ENCODE measurements around the gene PIK3R3. TPM values are rescaled to one million over a fixed set of nuclear protein-coding genes. Genes with fewer than 3 reads are reported as not detected.

PIK3R3 gene
- total and polyA plus RNA-seq, 12 donors: 15.4 to 54.5 (median 34.0) TPM

DNA sequence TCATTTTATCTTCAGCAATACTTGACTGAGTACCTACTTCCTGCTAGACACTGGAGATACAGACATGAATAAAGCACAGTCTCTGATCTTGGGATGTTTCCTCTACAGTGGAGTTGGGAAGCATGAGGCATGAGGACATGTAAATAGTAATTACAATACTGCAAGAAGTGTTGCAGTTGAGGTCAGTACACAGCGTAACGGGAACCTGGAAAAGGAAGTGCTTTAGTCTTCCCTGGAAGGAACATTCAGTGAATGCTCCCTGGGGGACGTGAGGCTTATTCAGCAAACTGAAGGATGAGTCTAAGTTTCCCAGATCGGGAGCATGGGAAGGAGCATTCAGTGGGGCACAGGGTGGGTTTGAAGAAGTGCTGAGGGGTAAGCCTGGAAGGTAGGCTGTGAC, 112.4 kb downstream of the PIK3R3 start:
- 33 to 65% methylated on average over 4 of the region's 4 CpGs for WGBS, 2 donors
- DNase-seq (no peak), ATAC-seq (peak in 4 of 8 donors; percentile 16 to 64 (median 28))
- peaks cover 0 to 37% (median 23%) of the 10 kb centered on the region in 9 donors for H3K36me3 ChIP-seq
- TF ChIP-seq, protein P1, sequence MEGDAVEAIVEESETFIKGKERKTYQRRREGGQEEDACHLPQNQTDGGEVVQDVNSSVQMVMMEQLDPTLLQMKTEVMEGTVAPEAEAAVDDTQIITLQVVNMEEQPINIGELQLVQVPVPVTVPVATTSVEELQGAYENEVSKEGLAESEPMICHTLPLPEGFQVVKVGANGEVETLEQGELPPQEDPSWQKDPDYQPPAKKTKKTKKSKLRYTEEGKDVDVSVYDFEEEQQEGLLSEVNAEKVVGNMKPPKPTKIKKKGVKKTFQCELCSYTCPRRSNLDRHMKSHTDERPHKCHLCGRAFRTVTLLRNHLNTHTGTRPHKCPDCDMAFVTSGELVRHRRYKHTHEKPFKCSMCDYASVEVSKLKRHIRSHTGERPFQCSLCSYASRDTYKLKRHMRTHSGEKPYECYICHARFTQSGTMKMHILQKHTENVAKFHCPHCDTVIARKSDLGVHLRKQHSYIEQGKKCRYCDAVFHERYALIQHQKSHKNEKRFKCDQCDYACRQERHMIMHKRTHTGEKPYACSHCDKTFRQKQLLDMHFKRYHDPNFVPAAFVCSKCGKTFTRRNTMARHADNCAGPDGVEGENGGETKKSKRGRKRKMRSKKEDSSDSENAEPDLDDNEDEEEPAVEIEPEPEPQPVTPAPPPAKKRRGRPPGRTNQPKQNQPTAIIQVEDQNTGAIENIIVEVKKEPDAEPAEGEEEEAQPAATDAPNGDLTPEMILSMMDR (IDR thresholded peaks at IDR 0.05): no peak
- no peaks in the 10 kb centered on the region for H3K27me3 ChIP-seq
- no peak overlapping the region for H3K4me3 ChIP-seq
- no peak overlapping the region for H3K27ac ChIP-seq
- intact Hi-C loops (cut with DNase I): loop anchor here in 1 of 10 donors (10.0 kb wide), 2 partner anchors 105 to 335 kb away; partner anchors contain the start of genes GPBP1L1 and TMEM69
- H3K4me1 ChIP-seq: peaks cover 0 to 37% (median 16%) of the 10 kb centered on the region in 9 donors
- no peaks in the 10 kb centered on the region for H3K9me3 ChIP-seq

DNA sequence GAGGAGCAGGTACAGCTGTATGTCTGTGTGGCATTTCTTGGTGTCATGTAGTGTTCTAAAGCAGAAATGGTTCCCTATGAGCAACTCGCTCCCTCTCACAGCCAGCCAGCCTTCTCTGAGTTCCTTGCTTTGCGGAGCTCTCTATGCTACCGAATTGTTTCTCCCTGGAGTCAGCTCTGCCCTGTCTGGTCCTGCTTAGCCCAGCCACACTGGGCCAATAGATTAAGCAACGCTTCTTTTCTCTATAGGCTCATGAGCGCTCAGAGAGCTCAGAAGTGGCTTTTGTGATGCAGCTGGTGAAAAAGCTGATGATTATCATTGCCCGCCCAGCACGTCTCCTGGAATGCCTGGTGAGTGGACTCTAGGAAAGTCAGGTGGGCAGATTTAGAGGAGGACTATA, 113.1 kb downstream of the PIK3R3 start:
- Histone ChIP-seq H3K27me3 (no peaks in the 10 kb centered on the region), H3K27ac (peak overlapping the region in 4 of 10 donors; percentile 1 to 51 (median 22)), H3K36me3 (peaks cover 0 to 30% (median 20%) of the 10 kb centered on the region in 9 donors), H3K4me3 (no peak overlapping the region), H3K4me1 (peaks cover 0 to 37% (median 16%) of the 10 kb centered on the region in 9 donors), H3K9me3 (no peaks in the 10 kb centered on the region)
- WGBS, 2 donors: 88 to 92% methylated on average over 7 of the region's 7 CpGs
- ATAC-seq (peak in 1 of 8 donors; percentile 7), DNase-seq (no peak)
- intact Hi-C loops (cut with DNase I): no loop called here
- TF ChIP-seq, protein P1 (IDR thresholded peaks at IDR 0.05): no peak

DNA sequence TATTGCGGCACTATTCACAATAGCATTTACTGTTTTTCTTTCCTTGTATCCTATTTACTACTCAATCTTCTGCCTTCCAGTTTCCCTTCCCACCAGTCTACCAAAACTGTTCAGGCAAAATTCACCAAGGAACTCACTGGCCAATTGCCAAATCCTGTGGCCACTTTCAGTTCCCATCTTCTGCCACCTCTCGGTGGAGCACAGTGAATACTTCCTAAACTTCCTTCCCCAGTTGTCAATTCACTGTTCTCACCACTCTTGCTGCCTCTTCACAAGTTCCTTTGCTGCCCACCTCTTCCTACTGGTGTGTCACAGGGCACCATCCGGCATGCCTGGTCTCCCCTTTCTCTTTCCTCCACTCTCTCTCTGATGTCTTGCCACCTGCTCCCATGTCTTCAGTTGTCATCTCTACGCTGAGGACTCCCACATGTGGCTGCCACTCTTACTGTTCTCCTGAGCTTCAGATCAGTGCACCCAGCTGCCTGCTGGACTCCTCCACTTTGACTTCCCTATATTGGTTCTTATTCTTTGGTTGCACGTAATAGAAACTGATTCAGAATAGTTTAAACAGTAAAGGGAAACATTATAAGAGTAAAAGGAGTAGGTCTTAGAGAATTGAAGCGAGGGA, 114.4 kb downstream of the PIK3R3 start:
- DNase-seq: no peak
- Histone ChIP-seq H3K4me3 (no peak overlapping the region), H3K27me3 (no peaks in the 10 kb centered on the region), H3K27ac (no peak overlapping the region), H3K36me3 (peaks cover 0 to 27% (median 11%) of the 10 kb centered on the region in 9 donors), H3K4me1 (peaks cover 0 to 37% (median 16%) of the 10 kb centered on the region in 9 donors), H3K9me3 (no peaks in the 10 kb centered on the region)
- TF ChIP-seq, protein P1 (IDR thresholded peaks at IDR 0.05): peak in 1 of 9 donors; percentile 24
- peak in 3 of 8 donors; percentile 20 to 38 (median 24) for ATAC-seq
- 85 to 88% methylated on average over 6 of the region's 6 CpGs for WGBS, 2 donors
- intact Hi-C loops (cut with DNase I): no loop called here

DNA sequence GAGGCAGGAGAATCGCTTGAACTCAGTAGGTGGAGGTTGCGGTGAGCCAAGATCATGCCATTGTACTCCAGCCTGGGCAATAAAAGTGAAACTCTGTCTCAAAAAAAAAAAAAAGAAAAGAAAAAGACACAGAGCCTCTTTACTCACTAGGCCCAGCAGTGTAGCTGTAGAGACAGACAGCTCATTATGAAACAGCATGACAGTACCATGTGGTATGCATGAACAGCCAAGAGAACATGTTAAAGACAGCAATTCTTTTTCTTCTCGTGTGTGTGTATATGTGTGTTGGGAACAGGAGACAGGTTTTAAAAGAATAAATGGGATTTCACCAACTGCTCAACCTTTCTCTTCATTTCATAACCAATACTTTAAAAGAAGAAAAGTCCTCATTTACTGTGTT, 118.8 kb downstream of the PIK3R3 start:
- H3K27me3 ChIP-seq: no peaks in the 10 kb centered on the region
- no peaks in the 10 kb centered on the region for H3K9me3 ChIP-seq
- TF ChIP-seq, protein P1 (IDR thresholded peaks at IDR 0.05): no peak
- intact Hi-C loops (cut with DNase I): no loop called here
- 96 to 99% methylated on average over 3 of the region's 3 CpGs for WGBS, 2 donors
- DNase-seq (no peak), ATAC-seq (no peak)
- H3K4me1 ChIP-seq: peaks cover 0 to 14% (median 6%) of the 10 kb centered on the region in 9 donors
- H3K4me3 ChIP-seq: no peak overlapping the region
- peaks cover 0 to 54% (median 32%) of the 10 kb centered on the region in 9 donors for H3K36me3 ChIP-seq
- H3K27ac ChIP-seq: no peak overlapping the region

Data from heart right ventricle (tissue), 16 donors.